Renal cortex interstitium (tissue), 15 donors: ENCODE results near the gene ACSM3. TPM values are rescaled to one million over a fixed set of nuclear protein-coding genes. Genes with fewer than 3 reads are reported as not detected.
A peak's percentile ranks its signal among the peaks of the same experiment; 100 is the strongest.
"Not testable (repeated sequence)": the region's sequence is repeated elsewhere in the genome, so short reads cannot be mapped to it uniquely, and the experiment has no call there.

Experiments
- DNase-seq, 11 donors: peaks; one replicate each; pipeline ENCODE4 v3.0.0-alpha.2; 2013; ENCODE audit warnings: low read depth in 9 of 11, low spot score in 4 of 11; ENCODE audit errors: extremely low read depth in 1 of 11
- long read RNA-seq, 16 experiments: transcript quantifications; one replicate each; lab custom pipeline, GENCODE V29; 2026
- polyA plus RNA-seq, 3 donors: library from polyadenylated mRNA; unstranded; fragments of 120-200 nt; gene quantifications; one replicate each; pipeline ENCODE4 v1.2.1, GENCODE V29; 2013; ENCODE audit not compliant: insufficient read length in 3 of 3

Gene ACSM3
- polyA plus RNA-seq = 100 to 1,000 TPM in 2 of 3 donors, 10 to 100 TPM in 1; 97.6 to 119 (median 101) TPM
- long read RNA-seq, donor 1, partial matches to known transcripts = 7 of 11 reads
- long read RNA-seq, donor 1, other reads (novel, unspliced or antisense) = 0 of 11 reads
- long read RNA-seq, donor 2, partial matches to known transcripts = 26 of 31 reads
- long read RNA-seq, donor 2, other reads (novel, unspliced or antisense) = 0 of 31 reads
- long read RNA-seq, donor 3, transcript ACSM3-201 (14 exons, 2,845 nt) = major isoform, 11 of 59 reads
- long read RNA-seq, donor 3, partial matches to known transcripts = 46 of 59 reads
- long read RNA-seq, donor 3, other reads (novel, unspliced or antisense) = 0 of 59 reads
- long read RNA-seq, donor 4, transcript ACSM3-201 (14 exons, 2,845 nt) = major isoform, 5 of 37 reads
- long read RNA-seq, donor 4, partial matches to known transcripts = 30 of 37 reads
- long read RNA-seq, donor 4, other reads (novel, unspliced or antisense) = 0 of 37 reads
- long read RNA-seq, donor 5 = 0 reads
- long read RNA-seq, donor 6, partial matches to known transcripts = 23 of 32 reads
- long read RNA-seq, donor 6, other reads (novel, unspliced or antisense) = 0 of 32 reads
- long read RNA-seq, donor 7, transcript ACSM3-201 (14 exons, 2,845 nt) = major isoform, 10 of 40 reads
- long read RNA-seq, donor 7, partial matches to known transcripts = 26 of 40 reads
- long read RNA-seq, donor 7, other reads (novel, unspliced or antisense) = 0 of 40 reads
- long read RNA-seq, donor 8 = 0 reads
- long read RNA-seq, donor 9, transcript ACSM3-201 (14 exons, 2,845 nt) = major isoform, 10 of 43 reads
- long read RNA-seq, donor 9, partial matches to known transcripts = 25 of 43 reads
- long read RNA-seq, donor 9, other reads (novel, unspliced or antisense) = 5 of 43 reads
- long read RNA-seq, donor 10, transcript ACSM3-201 (14 exons, 2,845 nt) = major isoform, 7 of 81 reads
- long read RNA-seq, donor 10, transcript ACSM3-215 (2 exons, 3,311 nt) = major isoform, 7 of 81 reads
- long read RNA-seq, donor 10, partial matches to known transcripts = 65 of 81 reads
- long read RNA-seq, donor 10, other reads (novel, unspliced or antisense) = 0 of 81 reads
- long read RNA-seq, donor 11, partial matches to known transcripts = 25 of 41 reads
- long read RNA-seq, donor 11, other reads (novel, unspliced or antisense) = 10 of 41 reads
- long read RNA-seq, donor 12, partial matches to known transcripts = 0 of 3 reads
- long read RNA-seq, donor 12, other reads (novel, unspliced or antisense) = 0 of 3 reads
- long read RNA-seq, donor 13 = 0 reads
- long read RNA-seq, donor 14, partial matches to known transcripts = 32 of 40 reads
- long read RNA-seq, donor 14, other reads (novel, unspliced or antisense) = 0 of 40 reads
- long read RNA-seq, donor 15, partial matches to known transcripts = 5 of 14 reads
- long read RNA-seq, donor 15, other reads (novel, unspliced or antisense) = 5 of 14 reads
- long read RNA-seq, donor 16, transcript ACSM3-215 (2 exons, 3,311 nt) = minor isoform, 8 of 165 reads
- long read RNA-seq, donor 16, transcript ACSM3-201 (14 exons, 2,845 nt) = major isoform, 23 of 165 reads
- long read RNA-seq, donor 16, partial matches to known transcripts = 116 of 165 reads
- long read RNA-seq, donor 16, other reads (novel, unspliced or antisense) = 14 of 165 reads

- DNase-seq = peak; percentile 69 to 95 (median 86)
These were observed at the start of gene ACSM3 for GRCh38 chr16:20763461-20764232. ACSM3 (plus strand) TSS chr16:20764014; CDS start chr16:20770035, 6,021 bp downstream.

DNA sequence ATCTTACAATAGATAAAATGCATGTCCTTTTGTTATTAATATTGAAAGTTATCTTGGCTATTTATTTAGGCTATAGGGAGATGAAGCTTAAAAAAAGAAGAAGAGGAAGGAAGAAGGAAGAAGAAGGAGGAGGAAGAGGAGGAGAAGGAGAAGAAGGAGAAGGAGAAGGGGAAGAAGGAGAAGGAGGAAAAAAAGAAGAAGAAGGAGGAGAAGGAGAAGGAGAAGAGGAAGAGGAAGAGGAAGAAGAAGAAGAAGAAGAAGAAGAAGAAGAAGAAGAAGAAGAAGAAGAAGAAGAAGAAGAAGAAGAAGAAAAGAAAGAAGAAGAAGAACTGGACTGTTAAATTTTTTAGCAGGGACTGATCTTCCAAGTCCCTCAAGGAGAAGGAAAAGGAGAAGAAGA is 46.1 kb upstream of the ACSM3 start:
- DNase-seq = not testable (repeated sequence)

DNA sequence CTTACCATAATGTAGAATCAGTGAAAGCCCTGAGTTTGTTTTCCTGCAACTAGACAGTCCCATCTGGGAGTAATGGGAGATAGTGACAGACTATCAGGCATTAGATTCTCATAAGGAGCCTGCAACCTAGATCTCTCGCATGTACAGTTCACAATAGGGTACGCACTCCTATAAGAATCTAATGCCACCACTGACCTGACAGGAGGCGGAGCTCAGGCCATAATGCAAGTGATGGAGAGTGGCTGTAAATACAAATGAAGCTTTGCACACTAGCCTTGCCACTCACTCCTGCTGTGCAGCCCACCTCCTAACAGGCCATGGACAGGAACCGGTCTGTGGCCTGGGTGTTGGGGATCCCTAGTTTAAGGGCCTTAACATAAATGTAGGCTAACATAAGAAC is 43.6 kb upstream of the ACSM3 start:
- no peak for DNase-seq

DNA sequence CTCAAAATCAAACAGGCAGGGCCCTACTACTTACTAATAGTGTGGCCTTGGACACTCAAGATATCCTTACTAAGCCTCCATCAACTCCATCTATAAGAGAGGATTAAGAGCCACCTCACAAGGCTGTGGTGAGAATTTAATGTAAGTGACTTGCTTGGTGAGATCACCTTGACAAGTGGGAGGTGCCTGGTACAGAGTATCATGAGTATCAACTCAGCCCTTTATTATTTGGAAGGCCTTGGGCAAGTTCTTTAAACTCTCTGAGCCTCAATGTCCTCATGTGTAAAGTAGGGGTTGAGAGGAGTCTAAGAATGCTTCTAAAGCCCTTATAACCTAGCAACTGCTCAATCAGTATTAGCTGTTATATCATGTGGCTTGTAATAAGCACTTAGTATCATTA is 37.2 kb upstream of the ACSM3 start:
- DNase-seq = no peak

DNA sequence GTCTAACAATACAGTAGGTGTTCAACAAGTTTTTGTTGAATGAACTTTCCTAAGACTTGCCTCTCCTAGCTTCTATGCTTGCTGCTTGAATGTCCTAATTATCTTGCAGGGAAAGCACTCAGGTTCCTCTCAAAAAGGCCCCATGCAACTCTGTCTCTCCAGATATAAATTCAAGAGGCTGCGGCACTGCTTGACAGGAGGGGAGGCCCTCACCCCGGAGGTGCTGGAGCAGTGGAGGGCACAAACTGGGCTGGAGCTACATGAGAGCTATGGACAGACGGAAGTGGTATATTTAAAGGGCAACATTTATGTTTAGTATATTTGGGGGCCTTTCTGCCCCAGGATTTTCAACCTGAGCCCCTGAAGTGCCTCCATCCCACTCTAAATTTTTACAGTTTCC is 36.6 kb upstream of the ACSM3 start:
- DNase-seq = no peak

DNA sequence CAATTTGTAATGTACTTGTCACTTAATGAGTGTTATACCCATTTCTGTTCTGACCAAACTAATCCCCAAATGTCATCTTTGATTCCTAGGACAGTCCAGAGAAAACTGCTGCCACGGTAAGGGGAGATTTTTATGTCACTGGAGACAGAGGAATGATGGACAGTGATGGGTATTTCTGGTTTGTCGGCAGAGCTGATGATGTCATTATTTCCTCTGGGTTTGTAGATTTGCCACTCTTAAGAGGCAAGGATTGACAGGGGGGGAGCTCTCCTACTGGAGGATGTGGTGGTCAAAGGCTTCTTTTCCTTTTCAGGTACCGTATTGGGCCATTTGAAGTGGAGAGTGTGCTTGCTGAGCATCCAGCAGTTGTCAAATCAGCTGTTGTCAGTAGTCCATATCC is 34.7 kb upstream of the ACSM3 start:
- DNase-seq = no peak

DNA sequence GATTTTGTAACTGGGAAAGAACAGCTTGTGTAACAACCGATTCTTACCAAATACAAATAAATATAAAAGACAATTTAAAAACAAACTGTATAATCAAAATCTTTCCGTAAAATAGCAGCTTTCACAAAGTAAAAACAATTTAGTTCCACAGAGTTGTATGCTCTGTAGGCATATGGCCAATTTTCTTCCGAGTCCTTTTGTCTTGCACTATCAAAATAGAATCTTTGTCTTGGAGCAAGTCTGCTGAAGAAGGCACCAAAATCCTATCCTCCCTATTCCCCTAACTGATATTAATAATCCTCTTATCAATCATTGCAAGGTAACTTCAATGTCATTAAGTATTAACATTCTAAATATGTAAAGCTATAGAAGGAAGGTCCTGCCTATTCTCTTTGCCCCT is 29.8 kb upstream of the ACSM3 start:
- no peak for DNase-seq

- DNase-seq = no peak
These were observed 29.0 kb upstream of the ACSM3 start for GRCh38 chr16:20734782-20735181.

GRCh38 chr16:20735490-20735889 is 28.3 kb upstream of the ACSM3 start:
- DNase-seq = no peak

DNA sequence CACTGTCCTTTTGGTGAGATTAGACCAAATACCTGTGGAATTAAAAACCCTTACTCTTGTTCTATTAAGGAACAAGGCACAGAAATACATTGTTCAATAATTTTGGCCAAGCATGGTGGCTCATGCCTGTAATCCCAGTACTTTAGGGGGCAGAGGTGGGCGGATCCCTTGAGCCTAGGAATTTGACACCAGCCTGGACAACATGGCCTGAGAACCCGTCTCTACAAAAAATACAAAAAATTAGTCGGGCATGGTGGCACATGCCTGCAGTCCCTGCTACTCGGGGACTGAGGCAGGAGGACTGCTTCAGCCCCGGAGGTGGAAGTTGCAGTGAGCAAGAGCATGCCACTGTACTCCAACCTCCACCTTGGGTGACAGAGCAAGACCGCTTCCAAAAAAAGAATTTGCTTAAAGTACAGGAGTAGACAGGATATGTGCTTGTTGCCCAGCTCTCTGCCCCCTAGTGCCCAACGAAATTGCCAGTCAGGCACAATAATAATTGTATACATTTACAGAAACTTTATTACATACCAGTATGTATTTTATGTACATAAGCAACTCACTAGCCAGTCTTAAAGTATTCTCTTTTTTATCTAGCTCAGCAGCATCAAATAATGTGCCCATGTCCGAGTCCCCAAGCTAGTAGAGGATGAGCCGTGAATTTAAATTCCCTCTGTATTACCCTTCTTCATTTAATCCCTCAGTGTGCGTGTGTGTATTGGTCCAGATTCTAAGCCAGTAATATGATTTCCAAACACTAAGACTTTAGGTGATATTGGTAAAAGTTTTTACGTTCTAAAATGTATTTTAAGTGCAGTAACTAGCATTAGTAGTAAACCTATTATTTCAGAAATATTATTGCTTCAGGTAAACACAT is 23.6 kb upstream of the ACSM3 start:
- DNase-seq = no peak

DNA sequence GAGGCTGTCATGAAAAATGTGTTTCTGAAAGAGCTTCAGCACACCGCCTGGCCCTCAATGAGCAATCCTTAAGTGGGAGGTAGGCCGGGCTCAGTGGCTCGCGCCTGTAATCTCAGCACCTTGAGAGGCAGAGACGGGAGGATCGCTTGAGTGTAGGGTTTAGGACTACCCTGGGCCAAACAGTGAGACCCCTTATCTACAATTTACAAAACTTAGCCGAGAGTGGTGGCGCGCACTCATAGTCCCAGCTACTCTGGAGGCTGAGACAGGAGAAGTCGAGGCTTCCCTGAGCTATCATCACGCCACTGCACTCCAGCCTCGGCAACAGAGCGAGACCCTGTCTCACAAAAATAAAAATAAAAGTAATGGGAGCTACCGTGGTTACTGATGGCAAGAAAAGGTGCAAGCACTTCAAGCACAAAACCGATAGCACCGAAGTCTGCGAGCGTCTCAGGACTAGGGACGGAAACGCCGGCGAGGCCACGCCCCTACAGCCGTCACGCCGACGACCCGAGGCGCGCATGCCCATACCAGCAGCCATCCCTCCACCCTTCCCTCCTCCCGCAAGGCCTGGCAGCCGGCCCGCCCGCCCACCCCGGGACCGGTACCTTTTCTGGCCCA is 22.8 kb upstream of the ACSM3 start:
- peak; percentile 47 to 81 (median 73) for DNase-seq

DNA sequence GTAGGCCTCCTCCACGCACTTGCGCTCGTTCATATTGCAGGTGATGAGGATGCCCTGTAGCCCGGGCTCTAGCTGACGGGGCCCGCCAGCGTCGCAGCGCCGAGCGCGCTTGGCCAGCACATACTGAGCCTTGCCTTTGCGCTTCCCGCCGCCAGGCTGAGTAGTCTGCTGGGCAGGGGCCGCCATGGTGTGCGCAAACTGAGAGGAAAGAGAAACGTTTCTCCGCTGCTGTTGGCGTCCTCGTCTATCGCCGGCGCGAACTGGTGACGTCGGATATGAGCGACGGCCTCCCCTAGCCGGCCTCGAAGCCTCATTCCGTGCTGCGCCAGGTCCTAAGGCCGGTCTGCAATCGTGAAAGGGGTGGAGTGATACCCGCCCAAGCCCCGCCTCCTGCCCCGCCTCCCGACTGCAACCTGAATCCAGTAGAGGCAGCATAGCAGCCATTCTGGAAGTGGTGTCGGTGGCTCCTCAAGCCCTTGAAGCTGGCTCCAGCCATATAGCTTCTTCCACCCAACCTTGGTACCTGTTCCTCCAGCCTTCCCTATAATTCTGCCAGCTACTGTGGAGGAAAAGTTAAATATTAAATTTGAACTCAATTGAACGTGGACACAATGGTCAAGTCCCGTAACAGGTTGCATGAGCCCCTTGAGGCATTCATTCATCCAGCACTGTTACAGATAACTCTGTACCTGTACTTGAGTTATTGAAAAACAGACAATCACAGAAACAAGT is 22.1 kb upstream of the ACSM3 start, which contains the start of gene THUMPD1:
Gene THUMPD1, minus strand, starts transcription at position 265 of the 732 bp plus-strand sequence. Its CDS starts 79 bp downstream, at position 186.
- peak; percentile 82 to 93 (median 90) for DNase-seq

DNA sequence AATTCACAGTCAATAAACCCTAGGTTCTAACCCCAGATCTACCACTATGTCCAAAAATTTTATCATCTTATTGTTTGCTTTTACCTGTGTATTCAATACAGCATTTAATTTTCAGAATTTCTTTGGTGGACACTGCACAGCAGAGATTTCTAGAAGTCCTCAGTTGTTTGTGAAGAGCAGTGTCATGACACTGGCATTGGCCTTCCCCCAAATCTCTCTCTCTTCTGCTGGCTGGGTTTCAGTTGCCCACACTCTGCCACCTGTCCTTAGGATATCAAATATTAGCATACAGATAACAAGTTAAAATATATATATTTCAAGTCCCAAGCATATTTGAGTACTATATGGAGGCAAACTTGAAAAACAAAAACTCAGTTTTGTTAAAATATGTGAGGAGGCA is 20.2 kb upstream of the ACSM3 start:
- no peak for DNase-seq

DNA sequence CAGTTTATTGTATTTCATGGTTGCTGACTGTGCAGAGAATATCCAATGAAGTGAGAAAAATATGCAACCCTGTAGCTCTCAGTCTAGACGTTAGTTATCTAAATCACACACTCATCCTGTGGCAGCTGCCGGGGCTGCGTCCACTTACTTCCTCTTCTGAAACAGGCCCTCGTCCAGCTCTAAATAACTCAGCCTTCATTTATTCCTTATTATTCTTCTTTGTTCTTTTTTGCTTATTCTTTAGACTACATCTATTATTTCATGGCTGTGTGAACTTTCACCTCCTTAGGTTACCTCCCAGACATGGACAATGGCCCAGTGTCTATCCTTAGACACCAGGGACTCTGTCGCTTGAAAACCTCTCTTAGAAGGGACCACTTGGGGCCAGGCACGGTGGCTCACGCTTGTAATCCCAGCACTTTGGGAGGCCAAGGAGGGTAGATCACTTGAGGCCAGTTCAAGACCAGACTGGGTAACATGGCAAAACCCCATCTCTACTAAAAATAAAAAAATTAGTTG is 18.8 kb upstream of the ACSM3 start:
- DNase-seq = no peak

GRCh38 chr16:20746461-20746860 is 17.4 kb upstream of the ACSM3 start:
- DNase-seq = no peak
